Hepatocyte (in vitro differentiated cells): ENCODE measurements around the gene RSL1D1.

Experiments used
- CTCF ChIP-seq: fragments of 200-600 bp; sonication (generic); IDR thresholded peaks from 2 replicates; pipeline ENCODE4 v1.5.1; 2016; ENCODE audit warnings: antibody characterized with exemption, mild to moderate bottlenecking; ENCODE audit not compliant: poor library complexity
- EZH2 ChIP-seq: fragments of 200-600 bp; sonication (generic); IDR thresholded peaks from 2 replicates; pipeline ENCODE4 v1.6.1; 2016; ENCODE audit warnings: antibody characterized with exemption, mild to moderate bottlenecking, borderline replicate concordance
- EZH2phosphoT487 ChIP-seq: fragments of 200-600 bp; sonication (generic); IDR thresholded peaks from one replicate; pipeline ENCODE4 v1.6.1; 2018; ENCODE audit warnings: antibody characterized with exemption, mild to moderate bottlenecking, low read depth, moderate library complexity; ENCODE audit not compliant: unreplicated experiment, severe bottlenecking

DNA sequence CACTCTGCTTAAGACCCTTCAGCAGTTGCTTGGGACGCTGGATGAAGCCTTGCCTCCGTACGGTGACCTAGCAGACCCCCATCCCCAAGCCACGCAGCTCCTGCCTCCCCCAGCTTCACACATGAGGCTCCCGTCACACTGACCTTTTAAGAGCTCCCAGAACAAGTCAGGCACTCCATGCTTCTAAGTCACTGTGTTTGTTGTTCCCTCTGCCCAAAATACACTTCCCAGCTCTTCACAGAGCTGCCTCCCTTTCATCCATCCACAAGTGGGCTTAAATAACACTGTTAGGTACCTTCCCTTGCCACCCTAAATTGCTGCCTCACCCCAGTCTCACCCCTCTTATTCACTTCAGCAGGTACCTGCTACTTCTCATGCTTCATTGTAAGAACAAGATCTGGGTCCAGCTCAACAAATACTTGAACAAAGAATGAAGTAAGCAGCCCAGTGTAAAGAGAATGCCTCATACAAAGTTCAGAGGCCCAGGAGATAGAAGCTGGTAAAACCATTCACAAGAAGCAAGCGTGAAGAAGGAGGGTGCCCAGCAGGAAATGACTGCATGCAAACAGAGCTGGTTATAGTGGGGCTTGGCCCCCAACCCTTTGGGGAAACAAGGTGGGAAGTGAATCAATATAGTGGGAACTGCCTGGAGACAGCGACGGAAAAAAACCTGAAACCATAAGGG is 60.1 kb downstream of the RSL1D1 start:
- no peak for TF ChIP-seq CTCF
- no peak for TF ChIP-seq EZH2phosphoT487
- TF ChIP-seq EZH2: no peak
